Measurements from ENCODE around the gene SCNN1B.

SCNN1B gene

GRCh38 chr16:23407436-23408127 is 105.5 kb downstream of the SCNN1B start:
- DNase-seq (ENCODE audit: low spot score): no peak

DNA sequence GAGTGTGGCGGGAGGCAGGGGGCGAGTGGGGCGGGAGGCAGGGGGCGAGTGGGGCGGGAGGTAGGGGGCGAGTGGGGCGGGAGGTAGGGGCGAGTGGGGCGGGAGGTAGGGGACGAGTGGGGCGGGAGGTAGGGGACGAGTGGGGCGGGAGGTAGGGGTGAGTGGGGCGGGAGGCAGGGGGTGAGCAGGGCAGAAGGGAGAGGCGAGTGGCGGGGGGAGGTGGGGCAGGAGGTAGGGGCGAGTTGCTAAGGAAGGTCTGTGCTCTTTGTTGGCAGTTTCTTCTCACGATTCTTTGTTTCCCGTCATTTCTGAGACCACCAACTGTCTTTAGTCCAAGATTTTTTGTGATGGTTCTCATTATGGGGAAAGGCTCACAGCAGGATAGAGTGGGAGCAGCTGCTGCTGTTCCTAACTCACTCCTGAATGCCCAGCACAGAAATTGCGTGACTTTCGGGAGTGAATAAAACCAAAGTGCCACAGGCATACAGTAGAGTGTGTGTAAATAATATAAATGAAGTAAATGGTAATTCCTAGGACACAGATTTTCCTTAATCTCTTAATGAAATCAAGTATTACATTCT is 106.2 kb downstream of the SCNN1B start:
- DNase-seq (ENCODE audit: low spot score): no peak

DNA sequence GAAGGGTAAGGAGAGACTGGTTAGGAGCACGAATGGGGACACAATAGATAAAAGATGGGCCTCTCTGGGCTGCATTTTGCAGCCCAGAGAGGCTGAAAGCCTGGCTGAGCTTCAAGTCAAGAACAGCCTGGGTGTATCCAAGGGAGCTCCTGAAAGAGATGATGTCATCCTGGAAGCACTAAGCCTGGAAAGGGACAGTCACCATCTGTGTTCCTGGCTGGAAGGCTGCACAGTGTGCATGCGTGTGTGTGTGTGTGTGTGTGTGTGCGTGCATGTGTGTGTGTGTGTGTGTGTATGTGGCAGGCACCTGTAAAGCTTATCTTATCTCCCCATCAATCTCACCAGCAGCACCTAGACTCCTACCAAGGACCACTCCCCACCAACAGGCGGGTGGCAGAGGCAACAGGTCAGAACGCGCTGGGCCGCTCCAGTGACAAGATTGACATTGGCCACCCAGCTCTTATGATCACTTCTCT is 106.8 kb downstream of the SCNN1B start:
- DNase-seq (ENCODE audit: low spot score): no peak

DNA sequence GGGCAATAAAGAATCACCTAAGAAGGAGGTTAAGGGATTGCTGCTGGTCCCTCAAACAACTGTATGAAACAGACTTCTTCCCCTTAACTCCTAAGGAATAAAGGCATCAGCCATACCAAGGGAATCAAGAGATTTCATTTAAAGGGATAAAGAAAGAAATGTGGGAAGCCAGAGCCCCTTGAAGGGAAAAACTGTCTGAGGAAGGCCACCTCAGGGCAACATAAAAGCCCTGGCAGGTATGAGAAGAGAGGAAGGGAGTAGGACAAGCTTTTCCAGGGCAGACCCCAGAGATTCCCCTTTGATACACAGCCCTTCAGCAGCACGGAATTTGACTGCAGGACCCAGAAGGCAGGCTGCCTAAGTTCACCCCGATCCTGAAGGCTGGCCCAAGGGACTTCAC is 107.4 kb downstream of the SCNN1B start:
- DNase-seq (ENCODE audit: low spot score): no peak

GRCh38 chr16:23410176-23410575 is 108.1 kb downstream of the SCNN1B start:
- DNase-seq (ENCODE audit: low spot score): no peak

- DNase-seq (ENCODE audit: low spot score): no peak
Observed at GRCh38 chr16:23414731-23415130, 112.6 kb downstream of the SCNN1B start.

GRCh38 chr16:23416816-23417215 is 114.7 kb downstream of the SCNN1B start:
- no peak for DNase-seq (ENCODE audit: low spot score)

DNA sequence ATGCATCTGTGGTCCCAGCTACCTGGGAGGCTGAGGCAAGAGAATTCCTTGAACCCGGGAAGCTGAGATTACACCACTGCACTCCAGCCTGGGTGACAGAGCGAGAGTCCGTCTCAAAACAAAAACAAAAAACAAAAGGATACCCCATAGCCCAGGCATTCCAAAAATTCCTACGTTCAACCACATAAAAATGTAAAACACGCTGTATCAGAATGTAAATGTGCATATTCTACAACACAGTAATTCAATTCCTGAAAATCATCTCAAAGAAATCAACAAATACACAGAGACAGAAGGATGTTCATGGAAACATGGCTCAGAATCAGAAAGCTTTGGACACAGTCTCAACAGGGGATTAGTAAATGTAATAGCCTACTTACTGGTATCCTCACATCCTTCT is 117.9 kb downstream of the SCNN1B start:
- DNase-seq (ENCODE audit: low spot score): no peak

DNA sequence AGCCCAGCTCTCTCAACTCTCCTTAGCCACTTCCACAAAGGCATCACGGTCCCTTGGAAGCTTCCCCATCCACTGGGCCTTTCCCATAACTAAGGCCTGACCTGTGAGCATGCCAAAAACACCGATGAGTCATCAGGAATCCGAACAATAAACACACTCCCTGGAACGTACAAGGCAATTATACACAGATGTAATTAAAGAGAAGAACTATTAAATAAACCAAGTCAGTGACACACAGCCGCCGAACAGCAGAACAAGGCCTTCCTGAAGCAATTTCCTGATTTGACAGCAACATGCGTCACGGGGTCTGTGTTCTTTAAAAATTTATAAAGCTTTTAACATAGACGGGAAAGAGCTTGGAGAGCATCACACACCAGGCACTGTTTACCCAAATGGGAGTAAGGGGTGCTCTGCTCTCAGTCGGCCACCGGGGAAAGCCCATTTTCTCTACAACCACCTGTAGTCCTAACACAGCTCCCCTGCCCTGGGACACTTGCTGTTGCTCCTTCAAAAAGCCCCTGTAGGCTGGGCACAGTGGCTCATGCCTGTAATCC is 121.5 kb downstream of the SCNN1B start:
- DNase-seq (ENCODE audit: low spot score): peak; percentile 16

GRCh38 chr16:23424292-23424958 is 122.3 kb downstream of the SCNN1B start:
- DNase-seq (ENCODE audit: low spot score): no peak

DNA sequence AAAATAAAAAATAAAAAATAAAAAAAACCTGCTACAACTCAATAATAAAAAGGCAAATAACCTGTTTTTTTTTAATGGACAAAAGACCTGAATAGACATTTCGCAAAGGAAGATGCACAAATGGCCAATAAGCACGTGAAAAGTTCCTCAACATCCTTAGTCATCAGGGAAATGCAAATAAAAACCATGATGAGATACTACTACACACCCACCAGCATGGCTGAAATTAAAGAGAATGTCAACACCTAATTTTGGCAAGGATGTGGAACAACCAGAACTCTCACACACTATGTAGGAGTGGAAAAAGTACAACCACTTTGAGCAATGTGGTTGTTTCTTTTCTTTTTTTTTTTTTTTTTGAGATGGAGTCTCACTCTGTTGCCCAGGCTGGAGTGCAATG is 126.2 kb downstream of the SCNN1B start:
- no peak for DNase-seq (ENCODE audit: low spot score)

Measured in putamen (tissue), 1 donor.